ENCODE data around the gene RPH3AL. TPM values are rescaled to one million over a fixed set of nuclear protein-coding genes. Genes with fewer than 3 reads are reported as not detected.

Gene RPH3AL
- total RNA-seq, 1 experiment from 2014 or later, result 3.0 TPM

- no peaks in the 10 kb centered on the region for H4K20me1 ChIP-seq (ENCODE audit: control insufficient read depth, insufficient read depth, insufficient read length)
- no peak for DNase-seq
- H3K4ac ChIP-seq (ENCODE audit: low read depth, low read length), result no peak overlapping the region
- H4K91ac ChIP-seq (ENCODE audit: insufficient read length, low read depth, low read length), result no peak overlapping the region
- H2AFZ ChIP-seq (ENCODE audit: low read length), result no peak overlapping the region
- no CpG with 5 or more reads among the region's 15 CpGs for WGBS (ENCODE audit: extremely low coverage, insufficient read length, low lambda C conversion rate)
- Mint-ChIP-seq H3K4me1 (peaks cover 0 to 2% of the 10 kb centered on the region in 2 experiments; a peak in 1 of 4 replicates), H3K27ac (no peak overlapping the region), H3K4me3 (no peak overlapping the region), H3K36me3 (ENCODE audit: insufficient read depth in 1 of 3, low read depth in 3 of 3) (no peaks in the 10 kb centered on the region), H3K9me3 (no peaks in the 10 kb centered on the region), H3K27me3 (ENCODE audit: low read depth) (peaks cover 11% of the 10 kb centered on the region)
- H4K8ac ChIP-seq (replicated peaks; ENCODE audit: insufficient read length, low read depth, low read length), result no peak overlapping the region
- H2BK20ac ChIP-seq (ENCODE audit: low read depth, low read length, poor library complexity, severe bottlenecking), result no peak overlapping the region
- H3T11ph ChIP-seq (ENCODE audit: low read length), result no peak overlapping the region
- H4K5ac ChIP-seq (ENCODE audit: insufficient read length, low read depth, low read length), result no peak overlapping the region
- no peak overlapping the region for H2BK5ac ChIP-seq (ENCODE audit: insufficient read length, low read length)
- H3K27me3 ChIP-seq (ENCODE audit: insufficient read depth, low read length), result no peaks in the 10 kb centered on the region
- H3K79me1 ChIP-seq (ENCODE audit: insufficient read depth, low read depth, low read length, poor library complexity, severe bottlenecking), result no peaks in the 10 kb centered on the region
- no peaks in the 10 kb centered on the region for H3K79me2 ChIP-seq (ENCODE audit: insufficient read depth, low read length)
- no peaks in the 10 kb centered on the region for H3K9me3 ChIP-seq (ENCODE audit: control insufficient read depth, low read depth, low read length)
- H3K56ac ChIP-seq (ENCODE audit: insufficient read length, low read depth, low read length), result no peak overlapping the region
- no peak overlapping the region for H3K23ac ChIP-seq (ENCODE audit: insufficient read length, low read depth, low read length)
- H3K27ac ChIP-seq (ENCODE audit: insufficient read length, low read depth, low read length), result no peak overlapping the region
- H3K4me2 ChIP-seq (ENCODE audit: insufficient read depth, insufficient read length, low read length), result no peak overlapping the region
- no peak overlapping the region; the same call in 1 of the 2 replicates for H3K14ac ChIP-seq (ENCODE audit: insufficient read depth, low read length)
- H3K4me1 ChIP-seq (ENCODE audit: insufficient read depth, low read length), result no peaks in the 10 kb centered on the region
- no peak overlapping the region for H3K9ac ChIP-seq (ENCODE audit: extremely low read depth, insufficient read length, low read length)
- no peak overlapping the region for H2BK12ac ChIP-seq (ENCODE audit: insufficient read length, low read depth, low read length)
- no peak overlapping the region for H3K18ac ChIP-seq (ENCODE audit: insufficient read length, low read depth, low read length)
- no peak overlapping the region for H2BK120ac ChIP-seq (ENCODE audit: low read depth, low read length, poor library complexity, severe bottlenecking)
- no peaks in the 10 kb centered on the region for H3K23me2 ChIP-seq (ENCODE audit: insufficient read length, low read depth, low read length, poor library complexity, severe bottlenecking)
- no peak overlapping the region for H2AK5ac ChIP-seq (ENCODE audit: insufficient read length, low read length)
- no peak overlapping the region for H2BK15ac ChIP-seq (ENCODE audit: low read depth, low read length)
- no peak for TF ChIP-seq CTCF (conservative IDR thresholded peaks at IDR 0.05)
Measured at GRCh38 chr17:296379-296778, 56.2 kb downstream of the RPH3AL start.

Measured in H9 (cell line).